Measurements from ENCODE around the gene ALDH1A3. TPM values are rescaled to one million over a fixed set of nuclear protein-coding genes. Genes with fewer than 3 reads are reported as not detected.

Gene ALDH1A3
- total and polyA plus RNA-seq, 5 experiments from 2014 or later = not detected

DNA sequence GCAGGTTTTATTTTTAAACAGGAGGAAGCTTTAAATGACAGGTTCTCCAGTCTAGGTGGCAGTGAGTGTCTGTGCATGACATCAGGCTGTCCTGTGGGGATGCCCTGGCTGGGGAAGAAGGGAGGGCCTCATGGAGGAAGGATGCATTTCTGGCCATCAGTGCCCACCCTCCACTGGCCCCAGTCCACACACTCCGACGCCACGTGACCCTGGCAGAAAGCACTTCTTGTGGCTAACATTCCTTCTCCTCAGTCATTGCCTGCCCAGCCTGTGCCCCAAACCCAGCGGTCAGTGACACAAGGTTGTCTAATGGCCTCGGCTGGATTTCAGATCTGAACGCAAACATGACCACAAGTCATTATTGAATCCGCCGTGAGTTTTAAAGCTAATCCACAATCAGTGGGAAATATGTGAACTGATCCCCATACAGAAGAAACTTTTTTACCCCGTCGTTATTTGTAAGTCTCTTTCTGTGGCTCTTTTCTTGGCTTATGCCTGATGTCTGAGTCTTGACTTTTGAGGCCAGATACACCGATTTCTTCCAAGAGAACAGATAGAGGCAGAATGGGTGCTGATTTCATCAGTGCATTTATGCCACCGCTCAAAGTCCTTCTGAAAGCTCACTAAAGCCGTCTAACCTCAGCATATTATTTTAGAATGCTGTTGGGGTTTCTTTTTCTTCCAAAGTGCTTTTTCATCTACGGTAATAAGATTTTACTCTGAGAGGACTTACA is 22.2 kb downstream of the ALDH1A3 start:
- Mint-ChIP-seq H3K36me3 (no peaks in the 10 kb centered on the region), H3K27ac (peak overlapping the region in 1 of 10 donors; percentile 45), H3K4me1 (peaks cover 0 to 6% (median 2%) of the 10 kb centered on the region in 4 donors), H3K27me3 (peaks cover 4 to 24% (median 11%) of the 10 kb centered on the region in 5 donors), H3K9me3 (no peaks in the 10 kb centered on the region), H3K4me3 (no peak overlapping the region)
- DNase-seq = no peak
- ATAC-seq = no peak
- POLR2A ChIA-PET = no interaction called here

DNA sequence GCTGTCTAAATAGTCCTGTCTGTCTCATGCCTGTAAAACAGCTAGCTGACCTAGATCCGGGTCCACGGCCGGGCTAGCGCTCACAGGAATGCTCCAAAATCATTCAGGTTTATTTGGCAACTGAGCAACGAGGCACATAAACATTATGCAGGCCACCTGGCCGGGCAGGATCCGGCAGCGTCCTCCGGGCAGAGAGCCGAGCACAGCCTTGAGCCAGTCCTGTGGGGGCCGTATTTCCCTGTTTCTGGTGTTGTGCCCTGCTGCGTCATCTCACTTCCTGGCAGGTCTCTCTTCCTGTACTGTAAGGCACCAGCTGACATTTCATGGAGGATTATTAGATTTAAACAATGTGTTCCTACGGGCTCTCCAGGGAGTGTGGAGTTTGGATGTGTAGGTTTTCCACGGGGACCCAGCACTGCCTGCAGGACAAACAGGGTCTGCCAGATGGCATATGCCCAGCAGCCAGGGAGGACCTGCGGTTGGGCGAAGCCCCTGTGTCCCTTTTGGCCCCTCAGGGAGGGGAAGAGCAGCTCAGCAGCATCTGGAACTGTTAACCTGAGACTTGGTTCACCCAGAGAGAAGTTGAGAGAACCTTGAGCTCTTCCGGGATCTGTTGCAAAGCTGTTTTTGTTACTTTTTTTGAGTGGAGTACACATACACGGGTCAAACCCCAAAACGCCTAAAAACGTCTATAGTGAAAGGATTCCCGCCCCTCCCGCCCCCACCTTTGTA is 23.0 kb downstream of the ALDH1A3 start:
- no peak for ATAC-seq
- no peak for DNase-seq

GRCh38 chr15:100903168-100903554 is 23.5 kb downstream of the ALDH1A3 start:
- Mint-ChIP-seq H3K27me3 (peaks cover 5 to 16% (median 8%) of the 10 kb centered on the region in 5 donors), H3K36me3 (no peaks in the 10 kb centered on the region), H3K4me1 (peaks cover 0 to 6% (median 2%) of the 10 kb centered on the region in 4 donors), H3K9me3 (no peaks in the 10 kb centered on the region), H3K4me3 (no peak overlapping the region), H3K27ac (peak overlapping the region in 1 of 10 donors; percentile 0)
- POLR2A ChIA-PET = no interaction called here
- ATAC-seq (no peak), DNase-seq (no peak)

More for the DNA sequence above, 23.0 kb downstream of the ALDH1A3 start:
- Mint-ChIP-seq H3K36me3 (no peaks in the 10 kb centered on the region), H3K27ac (peak overlapping the region in 3 of 10 donors; percentile 35 to 48 (median 45)), H3K4me3 (peak overlapping the region in 3 of 10 donors; percentile 7 to 8 (median 7)), H3K9me3 (no peaks in the 10 kb centered on the region), H3K4me1 (peaks cover 0 to 6% (median 2%) of the 10 kb centered on the region in 4 donors), H3K27me3 (peaks cover 5 to 20% (median 10%) of the 10 kb centered on the region in 5 donors)
- POLR2A ChIA-PET = no interaction called here

DNA sequence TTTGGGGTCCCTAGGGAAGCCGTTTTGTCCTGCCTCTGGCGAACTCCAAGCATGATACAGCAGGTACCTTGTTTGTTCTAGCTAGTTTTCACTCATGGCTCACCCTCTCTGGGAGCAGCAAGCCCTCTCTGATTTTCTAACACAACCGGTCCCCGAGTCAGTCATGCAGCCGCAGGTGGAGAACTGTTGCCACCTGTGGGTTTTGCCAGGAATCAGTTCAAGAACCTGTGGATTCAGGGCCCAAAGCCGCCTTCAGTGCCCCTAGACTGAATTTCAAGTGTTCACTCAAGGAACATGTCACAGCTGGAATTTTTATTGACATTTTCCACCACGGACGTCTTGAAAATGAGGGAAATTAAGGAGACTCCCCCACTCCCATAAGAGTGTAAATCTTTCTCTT is 26.2 kb downstream of the ALDH1A3 start:
- Mint-ChIP-seq H3K4me1 (peaks cover 0 to 6% (median 2%) of the 10 kb centered on the region in 4 donors), H3K27me3 (peaks cover 5 to 25% (median 14%) of the 10 kb centered on the region in 5 donors)
- no peak for ATAC-seq

DNA sequence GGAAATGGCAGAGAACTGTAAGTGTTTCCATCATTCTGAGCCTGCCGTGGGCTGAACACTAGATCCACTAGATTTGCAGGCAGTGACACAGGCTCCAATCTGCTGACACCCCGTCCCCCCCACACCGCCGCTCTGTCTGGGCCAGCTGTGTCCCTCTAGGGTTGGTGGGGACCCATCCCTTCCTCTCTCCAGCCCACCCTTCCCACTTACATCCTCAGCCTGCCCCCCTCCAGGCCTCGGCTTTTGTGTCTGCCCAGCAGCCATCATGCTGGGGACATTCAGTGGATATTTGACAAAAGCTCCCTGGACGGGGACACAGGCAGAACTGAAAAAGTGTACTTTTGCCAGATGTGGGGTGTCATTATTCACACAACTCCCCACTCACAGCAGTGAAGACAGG is 28.8 kb downstream of the ALDH1A3 start:
- ATAC-seq (no peak), DNase-seq (no peak)
- Mint-ChIP-seq H3K9me3 (peaks cover 0 to 3% (median 0%) of the 10 kb centered on the region in 9 donors), H3K4me3 (no peak overlapping the region), H3K4me1 (no peaks in the 10 kb centered on the region), H3K36me3 (peaks cover 0 to 3% (median 2%) of the 10 kb centered on the region in 3 donors), H3K27ac (no peak overlapping the region), H3K27me3 (peaks cover 10 to 40% (median 32%) of the 10 kb centered on the region in 5 donors)
- POLR2A ChIA-PET = no interaction called here

More for the DNA sequence above, 26.2 kb downstream of the ALDH1A3 start:
- no peak overlapping the region for H3K27ac Mint-ChIP-seq
- POLR2A ChIA-PET = no interaction called here
- no peak overlapping the region for H3K4me3 Mint-ChIP-seq
- no peak for DNase-seq
- no peaks in the 10 kb centered on the region for H3K9me3 Mint-ChIP-seq
- H3K36me3 Mint-ChIP-seq = peaks cover 0 to 2% (median 0%) of the 10 kb centered on the region in 3 donors

DNA sequence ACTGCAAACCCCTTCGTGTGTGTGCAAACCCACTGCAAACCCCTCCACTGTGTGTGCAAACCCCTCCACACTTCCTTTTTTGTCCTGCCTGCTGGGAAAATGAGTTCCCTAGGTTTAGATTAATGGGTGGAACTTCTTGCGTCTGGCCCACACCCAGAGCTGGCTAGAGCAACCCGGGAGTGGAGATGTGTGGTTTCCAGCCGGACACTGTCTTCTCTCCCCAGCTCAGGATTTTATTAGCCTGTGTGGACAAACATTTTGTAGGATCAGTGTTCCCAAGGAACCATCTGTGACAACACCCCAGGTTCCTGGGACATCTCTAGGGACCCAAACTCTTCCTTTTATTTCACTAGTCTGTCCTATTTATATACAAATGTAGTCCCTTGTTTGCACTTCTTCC is 29.9 kb downstream of the ALDH1A3 start:
- Mint-ChIP-seq H3K4me1 (no peaks in the 10 kb centered on the region), H3K27me3 (peaks cover 16 to 51% (median 37%) of the 10 kb centered on the region in 5 donors), H3K36me3 (peaks cover 0 to 5% (median 2%) of the 10 kb centered on the region in 3 donors), H3K4me3 (no peak overlapping the region), H3K27ac (no peak overlapping the region), H3K9me3 (peaks cover 0 to 5% (median 0%) of the 10 kb centered on the region in 9 donors)
- DNase-seq (no peak), ATAC-seq (no peak)
- POLR2A ChIA-PET = no interaction called here

DNA sequence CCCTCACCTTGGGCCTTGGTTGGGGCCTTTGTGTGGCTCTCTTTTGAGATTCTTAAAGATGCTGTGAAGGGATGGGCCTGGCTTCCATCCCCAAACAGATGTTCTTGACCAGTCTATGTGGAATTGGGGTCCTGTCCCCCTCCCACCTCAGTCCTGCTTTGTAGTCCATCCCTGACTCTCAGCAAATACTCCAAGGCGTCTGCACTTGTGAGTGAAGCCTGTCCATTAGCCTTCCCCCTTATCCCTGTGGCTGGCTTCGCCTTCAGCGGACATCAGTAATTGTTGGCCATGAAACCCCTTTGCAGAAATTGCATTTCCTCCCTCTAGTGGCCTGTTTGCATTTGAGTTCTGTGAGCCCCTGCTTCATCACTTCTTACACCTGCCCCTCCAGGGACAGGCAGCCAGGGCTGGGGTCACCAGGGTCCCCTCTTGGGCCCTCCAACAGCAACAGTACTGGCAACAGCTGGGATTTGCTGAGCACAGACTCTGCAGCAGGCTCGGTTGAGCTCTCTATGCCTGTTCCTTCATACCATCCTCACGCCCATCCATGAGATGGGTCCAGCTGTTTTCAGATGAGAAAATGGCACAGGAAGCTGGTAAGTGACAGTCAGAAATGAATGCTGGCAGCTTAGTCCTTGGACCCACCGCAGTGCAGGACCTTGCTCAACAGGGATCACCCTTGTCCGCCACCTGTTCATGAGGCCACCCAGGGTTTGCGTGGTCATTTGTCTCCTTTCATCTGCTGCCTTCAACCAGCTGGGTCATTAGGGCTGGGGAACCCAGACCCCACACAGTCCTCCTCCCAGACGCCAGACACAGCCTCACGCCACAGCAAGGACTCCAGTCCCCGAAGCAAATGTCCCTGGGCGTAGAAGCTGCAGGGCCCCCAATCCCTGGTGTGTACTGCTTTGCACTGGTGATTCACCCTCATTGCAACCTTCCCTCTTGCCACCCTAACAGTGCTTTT is 30.6 kb downstream of the ALDH1A3 start:
- POLR2A ChIA-PET = no interaction called here
- peaks cover 15 to 57% (median 36%) of the 10 kb centered on the region in 5 donors for H3K27me3 Mint-ChIP-seq
- H3K4me3 Mint-ChIP-seq = no peak overlapping the region
- DNase-seq (no peak), ATAC-seq (no peak)
- peaks cover 0 to 5% (median 2%) of the 10 kb centered on the region in 3 donors for H3K36me3 Mint-ChIP-seq
- no peaks in the 10 kb centered on the region for H3K4me1 Mint-ChIP-seq
- peak overlapping the region in 1 of 10 donors; percentile 43 for H3K27ac Mint-ChIP-seq
- peaks cover 0 to 5% (median 0%) of the 10 kb centered on the region in 9 donors for H3K9me3 Mint-ChIP-seq

DNA sequence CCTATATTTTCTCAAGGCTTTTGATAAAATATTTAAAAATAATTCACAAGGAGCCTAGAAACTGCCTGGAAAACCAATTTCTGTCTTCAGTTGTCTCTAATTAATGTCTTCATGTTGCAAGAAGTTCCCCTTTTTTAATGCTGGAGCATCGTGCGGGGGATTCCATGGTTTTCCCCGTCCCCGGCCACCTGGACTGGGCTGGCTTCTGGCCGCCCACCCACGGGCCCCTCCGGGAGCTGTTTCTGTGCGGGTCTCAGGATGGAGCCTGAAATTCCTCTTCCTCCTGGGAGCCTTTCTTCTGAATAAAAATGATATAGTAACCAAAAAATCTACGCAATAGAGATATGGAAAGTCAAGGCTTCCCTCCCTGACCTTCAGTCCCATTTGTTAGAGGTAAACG is 31.5 kb downstream of the ALDH1A3 start:
- no peak overlapping the region for H3K27ac Mint-ChIP-seq
- no peak for DNase-seq
- H3K9me3 Mint-ChIP-seq = peaks cover 0 to 5% (median 0%) of the 10 kb centered on the region in 9 donors
- H3K36me3 Mint-ChIP-seq = peaks cover 0 to 5% (median 2%) of the 10 kb centered on the region in 3 donors
- POLR2A ChIA-PET = no interaction called here
- no peak for ATAC-seq
- no peak overlapping the region for H3K4me3 Mint-ChIP-seq
- peaks cover 15 to 60% (median 33%) of the 10 kb centered on the region in 5 donors for H3K27me3 Mint-ChIP-seq
- H3K4me1 Mint-ChIP-seq = no peaks in the 10 kb centered on the region

- Mint-ChIP-seq H3K4me3 (no peak overlapping the region), H3K27me3 (peaks cover 27 to 83% (median 45%) of the 10 kb centered on the region in 5 donors), H3K27ac (peak overlapping the region in 1 of 10 donors; percentile 22), H3K9me3 (peaks cover 0 to 5% (median 0%) of the 10 kb centered on the region in 9 donors), H3K36me3 (peaks cover 0 to 5% (median 2%) of the 10 kb centered on the region in 3 donors), H3K4me1 (peaks cover 3 to 12% (median 8%) of the 10 kb centered on the region in 4 donors)
- ATAC-seq (no peak), DNase-seq (no peak)
- POLR2A ChIA-PET = no interaction called here
Observed at GRCh38 chr15:100913961-100914360, 34.3 kb downstream of the ALDH1A3 start.

DNA sequence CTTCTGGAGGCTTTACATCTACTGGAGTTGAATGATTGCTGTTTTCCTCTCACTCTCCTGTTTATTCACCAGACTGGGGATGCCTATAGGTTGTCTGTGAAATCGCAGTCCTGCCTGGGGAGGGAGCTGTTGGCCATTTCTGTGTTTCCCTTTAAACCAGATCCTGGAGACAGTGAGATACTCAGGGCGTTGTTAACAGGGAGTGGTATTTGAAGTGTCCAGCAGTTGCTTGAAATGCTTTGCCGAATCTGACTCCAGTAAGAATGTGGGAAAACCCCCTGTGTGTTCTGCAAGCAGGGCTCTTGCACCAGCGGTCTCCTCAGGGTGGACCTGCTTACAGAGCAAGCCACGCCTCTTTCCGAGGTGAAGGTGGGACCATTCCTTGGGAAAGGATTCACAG is 35.2 kb downstream of the ALDH1A3 start:
- peaks cover 3 to 15% (median 9%) of the 10 kb centered on the region in 4 donors for H3K4me1 Mint-ChIP-seq
- peak overlapping the region in 1 of 10 donors; percentile 9 for H3K27ac Mint-ChIP-seq
- ATAC-seq = no peak
- peaks cover 0 to 5% (median under 1%) of the 10 kb centered on the region in 3 donors for H3K36me3 Mint-ChIP-seq
- H3K27me3 Mint-ChIP-seq = peaks cover 27 to 79% (median 39%) of the 10 kb centered on the region in 5 donors
- POLR2A ChIA-PET = no interaction called here
- no peak overlapping the region for H3K4me3 Mint-ChIP-seq
- peaks cover 0 to 5% (median 0%) of the 10 kb centered on the region in 9 donors for H3K9me3 Mint-ChIP-seq
- no peak for DNase-seq

GRCh38 chr15:100918034-100918689 is 38.5 kb downstream of the ALDH1A3 start:
- Mint-ChIP-seq H3K9me3 (peaks cover 0 to 5% (median 0%) of the 10 kb centered on the region in 9 donors), H3K27ac (peak overlapping the region in 1 of 10 donors; percentile 18), H3K27me3 (peaks cover 41 to 83% (median 52%) of the 10 kb centered on the region in 5 donors), H3K4me3 (peak overlapping the region; percentile 65 to 88 (median 80)), H3K4me1 (peaks cover 6 to 48% (median 18%) of the 10 kb centered on the region in 4 donors), H3K36me3 (peaks cover 0 to 5% (median 0%) of the 10 kb centered on the region in 3 donors)
- ATAC-seq = peak; percentile 93
- POLR2A ChIA-PET = interaction anchor here (1.8 kb wide), 1 partner anchor 89 kb away, joined by 5 read pairs; no protein-coding TSS in a partner anchor
- peak; percentile 16 to 73 (median 60) for DNase-seq
